SU-DHL-6 (cell line): ENCODE results near the gene ITGB7.

Experiments used
- H2AFZ ChIP-seq: fragments of 200-600 bp; sonication (generic); 2 replicates; pipeline ENCODE4 v1.6.1; 2014; ENCODE audit warnings: low read depth, mild to moderate bottlenecking, moderate library complexity, mixed read lengths, antibody characterized with exemption, low read length; ENCODE audit not compliant: severe bottlenecking
- H3F3A ChIP-seq: fragments of 200-600 bp; shearing (Covaris generic); 2 replicates; pipeline ENCODE4 v1.6.0; 2016; ENCODE audit warnings: antibody characterized with exemption, mild to moderate bottlenecking; ENCODE audit not compliant: insufficient read depth
- H3K27ac ChIP-seq: fragments of 200-600 bp; sonication (generic); 2 replicates; pipeline ENCODE4 v1.5.1; 2016; ENCODE audit warnings: low read depth, mild to moderate bottlenecking, low read length, moderate library complexity, mixed read lengths
- H3K27me3 ChIP-seq: fragments of 200-600 bp; sonication (generic), shearing (Covaris generic); 2 replicates; pipeline ENCODE4 v1.6.0; 2014; ENCODE audit warnings: mild to moderate bottlenecking, low read length
- H3K36me3 ChIP-seq: fragments of 200-600 bp; sonication (generic); 2 replicates; pipeline ENCODE4 v1.6.1; 2014; ENCODE audit warnings: mild to moderate bottlenecking, low read length, mixed read lengths
- H3K4me2 ChIP-seq: fragments of 300-600, 200-600 bp; shearing (Covaris generic), sonication (generic); 2 replicates; pipeline ENCODE4 v1.6.0; 2014; ENCODE audit warnings: low read length, low read depth, mild to moderate bottlenecking; ENCODE audit not compliant: poor library complexity, severe bottlenecking
- H3K4me3 ChIP-seq: fragments of 200-600 bp; sonication (generic); 2 replicates; pipeline ENCODE4 v1.5.1; 2014; ENCODE audit warnings: antibody characterized with exemption, low read length, mild to moderate bottlenecking, mixed read lengths; ENCODE audit not compliant: insufficient read depth, poor library complexity, severe bottlenecking
- H3K79me2 ChIP-seq: fragments of 200-600 bp; sonication (generic); 2 replicates; pipeline ENCODE4 v1.6.1; 2014; ENCODE audit warnings: mild to moderate bottlenecking, low read length, moderate library complexity; ENCODE audit not compliant: insufficient read depth
- H3K9ac ChIP-seq: fragments of 200-600 bp; sonication (generic); 2 replicates; pipeline ENCODE4 v1.7.0; 2014; ENCODE audit warnings: mild to moderate bottlenecking, low read length
- H3K9me2 ChIP-seq: fragments of 200-600 bp; sonication (generic); replicated peaks from 2 replicates; pipeline ENCODE4 v1.6.1; 2014; ENCODE audit warnings: low read length; ENCODE audit not compliant: insufficient read depth
- H3K9me3 ChIP-seq: fragments of 200-600 bp; sonication (generic); 2 replicates; pipeline ENCODE4 v1.6.1; 2014; ENCODE audit warnings: low read length, mixed read lengths; ENCODE audit not compliant: insufficient read depth
- H4K20me1 ChIP-seq: fragments of 200-600 bp; sonication (generic); 2 replicates; pipeline ENCODE4 v1.6.1; 2014; ENCODE audit warnings: low read depth, mild to moderate bottlenecking, antibody characterized with exemption, low read length, moderate library complexity, mixed read lengths
- CTCF ChIP-seq: fragments of 200-600 bp; sonication (generic); IDR thresholded peaks from one replicate; pipeline ENCODE4 v1.5.1; 2017; ENCODE audit warnings: antibody characterized with exemption, mild to moderate bottlenecking, low read length, moderate library complexity; ENCODE audit not compliant: insufficient read depth, poor library complexity, severe bottlenecking
- EZH2phosphoT487 ChIP-seq: fragments of 200-600 bp; sonication (generic), shearing (Covaris generic); conservative IDR thresholded peaks from 2 replicates; pipeline ENCODE4 v1.6.1; 2018; ENCODE audit warnings: mild to moderate bottlenecking, antibody characterized with exemption, low read length, moderate library complexity, mixed read lengths

Gene ITGB7

GRCh38 chr12:53245286-53245685, 38.2 kb upstream of the ITGB7 start:
- H3K27ac ChIP-seq: no peak overlapping the region
- H3K79me2 ChIP-seq: no peaks in the 10 kb centered on the region
- H3K36me3 ChIP-seq: no peaks in the 10 kb centered on the region
- H3K9me2 ChIP-seq: no peaks in the 10 kb centered on the region
- H3K4me2 ChIP-seq: no peak overlapping the region
- no peaks in the 10 kb centered on the region for H4K20me1 ChIP-seq
- no peaks in the 10 kb centered on the region for H3F3A ChIP-seq
- H3K9ac ChIP-seq: no peak overlapping the region
- no peak overlapping the region for H3K4me3 ChIP-seq
- H2AFZ ChIP-seq: no peak overlapping the region
- no peaks in the 10 kb centered on the region for H3K27me3 ChIP-seq
- TF ChIP-seq EZH2phosphoT487: no peak
- TF ChIP-seq CTCF: no peak
- no peaks in the 10 kb centered on the region for H3K9me3 ChIP-seq

- no peak overlapping the region for H3K4me2 ChIP-seq
- H3K4me3 ChIP-seq: no peak overlapping the region
- H3K36me3 ChIP-seq: no peaks in the 10 kb centered on the region
- H3K27me3 ChIP-seq: no peaks in the 10 kb centered on the region
- H4K20me1 ChIP-seq: no peaks in the 10 kb centered on the region
- H3F3A ChIP-seq: no peaks in the 10 kb centered on the region
- H3K27ac ChIP-seq: no peak overlapping the region
- H3K9me3 ChIP-seq: no peaks in the 10 kb centered on the region
- no peaks in the 10 kb centered on the region for H3K79me2 ChIP-seq
- H3K9me2 ChIP-seq: no peaks in the 10 kb centered on the region
- no peak overlapping the region for H2AFZ ChIP-seq
- TF ChIP-seq CTCF (no peak), EZH2phosphoT487 (no peak)
- no peak overlapping the region for H3K9ac ChIP-seq
These were observed 37.3 kb upstream of the ITGB7 start for GRCh38 chr12:53244337-53244736.

GRCh38 chr12:53241623-53242412, 34.8 kb upstream of the ITGB7 start:
- no peaks in the 10 kb centered on the region for H3F3A ChIP-seq
- H3K9me3 ChIP-seq: no peaks in the 10 kb centered on the region
- no peak overlapping the region for H3K4me2 ChIP-seq
- no peak overlapping the region for H3K9ac ChIP-seq
- 0 out of 2 replicates have a peak, but pooled peaks cover 2% of the 10 kb centered on the region for H3K27me3 ChIP-seq
- no peaks in the 10 kb centered on the region for H3K36me3 ChIP-seq
- H3K9me2 ChIP-seq: no peaks in the 10 kb centered on the region
- H2AFZ ChIP-seq: no peak overlapping the region
- no peak overlapping the region for H3K4me3 ChIP-seq
- H3K79me2 ChIP-seq: no peaks in the 10 kb centered on the region
- TF ChIP-seq EZH2phosphoT487 (no peak), CTCF (no peak)
- H4K20me1 ChIP-seq: no peaks in the 10 kb centered on the region
- H3K27ac ChIP-seq: no peak overlapping the region
